Ishikawa (cell line): Measurements from ENCODE around the gene MEST.

ENCODE experiments used
- EP300 ChIP-seq: IDR thresholded peaks from 2 replicates; pipeline ENCODE4 v1.6.1; 2012; ENCODE audit warnings: borderline replicate concordance
- NFIC ChIP-seq: IDR thresholded peaks from 2 replicates; pipeline ENCODE4 v1.6.1; 2012
- RAD21 ChIP-seq: IDR thresholded peaks from 2 replicates; pipeline ENCODE4 v1.6.1; 2012; ENCODE audit warnings: low read depth

DNA sequence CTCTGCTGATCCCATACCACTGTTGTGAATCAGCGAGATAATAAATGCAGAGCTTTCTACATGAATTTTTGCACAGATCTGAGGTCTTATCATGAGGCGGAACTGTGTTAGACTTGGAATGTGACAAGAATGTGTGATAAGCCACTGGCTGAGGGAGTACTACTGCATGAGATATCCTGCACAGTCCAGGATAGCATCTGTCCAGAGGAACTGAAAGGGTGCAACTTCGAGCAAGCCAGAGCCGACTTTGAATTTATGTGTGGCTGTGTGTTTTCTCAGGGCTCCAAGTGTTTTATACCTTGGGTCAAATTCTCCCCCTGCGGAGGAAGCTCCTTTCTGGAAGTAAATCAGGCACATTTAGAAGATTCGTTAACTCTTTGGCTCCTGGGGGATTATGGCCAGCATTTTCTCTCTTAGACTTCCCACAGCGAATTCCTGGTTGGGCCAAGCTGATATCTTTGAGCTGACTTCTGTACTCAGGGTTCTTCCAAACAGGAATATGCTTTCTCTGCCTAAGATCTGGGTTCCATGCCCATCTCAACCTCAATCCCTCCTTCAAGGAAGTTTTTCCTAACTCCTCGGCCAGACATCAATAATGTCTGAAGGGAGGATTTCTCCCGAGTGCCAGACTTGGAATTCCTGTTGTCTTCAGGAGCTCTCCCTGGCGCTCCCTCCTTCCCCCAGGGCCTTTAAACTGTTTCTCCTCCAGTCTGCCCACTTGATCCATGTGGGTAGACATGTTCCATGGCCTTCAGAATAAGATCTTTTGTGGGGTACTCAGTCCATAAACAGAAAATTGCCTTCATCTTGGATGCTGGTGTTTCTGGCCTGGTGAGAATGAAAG, 2.5 kb upstream of the MEST start:
- TF ChIP-seq RAD21 (no peak), NFIC (no peak), EP300 (no peak)
